ENCODE results near the gene CENPA. TPM values are rescaled to one million over a fixed set of nuclear protein-coding genes. Genes with fewer than 3 reads are reported as not detected.

Gene CENPA
- total and polyA plus RNA-seq, 2 of the 13 experiments (the other 11 are each of a cell fraction or from before 2014, with no cell fraction given) = 28.5 to 38.5 TPM

DNA sequence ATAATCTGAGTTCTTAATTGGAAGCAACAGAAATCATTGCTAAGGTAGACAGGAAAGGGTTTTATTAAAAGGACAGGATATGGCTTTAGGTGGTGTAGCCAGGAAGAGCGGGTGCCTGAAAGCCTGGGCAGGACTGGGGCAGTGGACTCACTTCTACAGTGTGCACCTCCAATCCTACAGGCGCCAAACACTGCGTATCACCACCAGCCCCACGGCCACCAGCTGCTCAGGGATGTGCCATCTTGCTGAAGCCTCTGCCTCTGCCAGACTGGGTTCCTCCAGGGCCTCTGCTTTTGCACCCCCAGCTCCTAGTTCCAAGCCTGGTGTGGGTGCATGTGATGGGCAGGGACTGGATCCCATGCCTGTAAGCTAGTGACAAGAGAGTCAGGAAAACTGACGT is 32.4 kb downstream of the CENPA start:
- Histone ChIP-seq H3K36me3 (replicated peaks in 1 of 2; ENCODE audit: control insufficient read depth in 1 of 2, insufficient read depth in 2 of 2, low read length in 2 of 2) (no peaks in the 10 kb centered on the region), H3K9ac (ENCODE audit: insufficient read depth, low read depth, low read length) (no peak overlapping the region), H4K20me1 (ENCODE audit: insufficient read depth, low read length) (no peaks in the 10 kb centered on the region), H3K4me2 (ENCODE audit: low read depth, low read length) (no peak overlapping the region), H3K4me1 (ENCODE audit: insufficient read depth, low read length) (no peaks in the 10 kb centered on the region), H3K4me3 (replicated peaks in 1 of 3; ENCODE audit: insufficient read depth in 1 of 3, low read depth in 2 of 3, low read length in 3 of 3) (no peak overlapping the region), H3K79me2 (ENCODE audit: insufficient read depth, low read length) (no peaks in the 10 kb centered on the region), H3K9me3 (ENCODE audit: low read length) (no peaks in the 10 kb centered on the region), H3K27me3 (ENCODE audit: control insufficient read depth in 1 of 2, insufficient read depth in 2 of 2, low read length in 2 of 2) (peaks cover 1 to 25% of the 10 kb centered on the region in 2 experiments; a peak in 3 of 5 replicates), H2AFZ (ENCODE audit: low read length) (no peak overlapping the region), H3K27ac (ENCODE audit: extremely low read length, insufficient read depth, low read length) (no peak overlapping the region)
- DNase-seq (ENCODE audit: low spot score) (no peak), ATAC-seq (peak; percentile 39; the same call in 2 of the 3 replicates), FAIRE-seq (no peak)
- intact Hi-C loops (cut with micrococcal nuclease; ENCODE audit: unreplicated experiment) = no loop called here
- CTCF ChIA-PET (ENCODE audit: low intra/inter-chr PET ratio, low total read pairs) = no interaction called here
- 22% methylated on average over 5 of the region's 5 CpGs for WGBS (ENCODE audit: low lambda C conversion rate)
- POLR2A ChIA-PET = no interaction called here
- BruUV-seq (replicated peaks) = no TSS peak
- TF ChIP-seq MED8 (CRISPR knock-in tag; IDR thresholded peaks at IDR 0.05; ENCODE audit: insufficient replicate concordance) (no peak), SNAI1 (CRISPR knock-in tag; IDR thresholded peaks at IDR 0.05; ENCODE audit: borderline replicate concordance) (no peak), AHDC1 (CRISPR knock-in tag; IDR thresholded peaks at IDR 0.05; ENCODE audit: borderline replicate concordance) (no peak), RBM39 (IDR thresholded peaks at IDR 0.05; ENCODE audit: low read depth, low read length, poor library complexity, severe bottlenecking) (no peak), TP53 (CRISPR knock-in tag; conservative IDR thresholded peaks at IDR 0.05) (no peak), CENPBD1 (CRISPR knock-in tag; IDR thresholded peaks at IDR 0.05; ENCODE audit: borderline replicate concordance, low read depth) (no peak)
- TF ChIP-seq, protein P1, sequence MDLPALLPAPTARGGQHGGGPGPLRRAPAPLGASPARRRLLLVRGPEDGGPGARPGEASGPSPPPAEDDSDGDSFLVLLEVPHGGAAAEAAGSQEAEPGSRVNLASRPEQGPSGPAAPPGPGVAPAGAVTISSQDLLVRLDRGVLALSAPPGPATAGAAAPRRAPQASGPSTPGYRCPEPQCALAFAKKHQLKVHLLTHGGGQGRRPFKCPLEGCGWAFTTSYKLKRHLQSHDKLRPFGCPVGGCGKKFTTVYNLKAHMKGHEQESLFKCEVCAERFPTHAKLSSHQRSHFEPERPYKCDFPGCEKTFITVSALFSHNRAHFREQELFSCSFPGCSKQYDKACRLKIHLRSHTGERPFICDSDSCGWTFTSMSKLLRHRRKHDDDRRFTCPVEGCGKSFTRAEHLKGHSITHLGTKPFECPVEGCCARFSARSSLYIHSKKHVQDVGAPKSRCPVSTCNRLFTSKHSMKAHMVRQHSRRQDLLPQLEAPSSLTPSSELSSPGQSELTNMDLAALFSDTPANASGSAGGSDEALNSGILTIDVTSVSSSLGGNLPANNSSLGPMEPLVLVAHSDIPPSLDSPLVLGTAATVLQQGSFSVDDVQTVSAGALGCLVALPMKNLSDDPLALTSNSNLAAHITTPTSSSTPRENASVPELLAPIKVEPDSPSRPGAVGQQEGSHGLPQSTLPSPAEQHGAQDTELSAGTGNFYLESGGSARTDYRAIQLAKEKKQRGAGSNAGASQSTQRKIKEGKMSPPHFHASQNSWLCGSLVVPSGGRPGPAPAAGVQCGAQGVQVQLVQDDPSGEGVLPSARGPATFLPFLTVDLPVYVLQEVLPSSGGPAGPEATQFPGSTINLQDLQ (CRISPR knock-in tag; IDR thresholded peaks at IDR 0.05) = no peak
- in situ Hi-C loops (cut with HindIII; ENCODE audit: extremely low pct_ligation_motif_present, low pct_unique_long_range_greater_than_20kb) = no loop called here

Data from HepG2 (cell line).